ENCODE results near the gene MYH9.

The MYH9 gene

GRCh38 chr22:36249160-36249559 is 138.6 kb downstream of the MYH9 start:
- TF ChIP-seq CTCF (IDR thresholded peaks at IDR 0.05; ENCODE audit: low read depth, low read length) = no peak
- no peak for DNase-seq (ENCODE audit: extremely low read depth, low read depth)

DNA sequence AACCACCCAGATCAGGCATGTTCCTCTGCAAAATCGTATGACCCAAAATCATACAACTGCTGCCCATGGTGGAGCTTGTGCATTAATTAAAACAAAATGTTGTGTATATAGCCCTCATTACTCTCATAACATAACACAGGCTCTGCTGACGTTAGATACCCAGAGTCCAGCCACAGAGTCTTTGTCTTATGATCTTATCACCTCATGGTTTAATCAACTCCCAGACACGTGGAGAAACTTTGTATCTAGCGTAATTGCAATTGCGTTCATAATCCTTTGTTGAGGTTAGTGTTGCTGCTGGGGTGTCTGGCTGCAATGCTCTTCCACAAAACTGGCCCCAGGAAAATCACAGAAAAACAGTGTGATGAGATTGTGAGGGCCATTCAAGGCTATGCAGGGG is 139.8 kb downstream of the MYH9 start:
- no peak for DNase-seq (ENCODE audit: extremely low read depth, low read depth)
- no peak for TF ChIP-seq CTCF (IDR thresholded peaks at IDR 0.05; ENCODE audit: low read depth, low read length)

DNA sequence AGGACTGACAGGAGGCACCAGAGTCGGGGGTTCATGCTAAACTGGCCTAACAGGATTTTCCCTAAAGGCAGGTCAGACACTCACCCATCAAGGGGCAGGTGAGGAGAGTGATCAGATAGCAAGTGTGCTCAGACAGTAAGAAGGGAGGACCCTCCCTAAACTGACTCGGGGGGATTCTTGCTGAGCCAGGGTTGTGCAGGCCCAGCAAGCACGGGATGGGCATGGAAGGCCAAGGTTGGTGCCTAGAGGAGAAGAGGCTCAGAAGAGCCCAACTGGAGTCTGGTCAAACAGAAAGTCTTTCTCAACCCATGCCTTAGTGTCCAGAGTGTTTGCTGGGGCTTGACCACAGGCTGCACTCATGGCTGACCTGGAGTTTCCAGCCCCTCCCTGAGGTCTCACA is 141.0 kb downstream of the MYH9 start:
- no peak for TF ChIP-seq CTCF (IDR thresholded peaks at IDR 0.05; ENCODE audit: low read depth, low read length)
- DNase-seq (ENCODE audit: extremely low read depth, low read depth) = no peak

DNA sequence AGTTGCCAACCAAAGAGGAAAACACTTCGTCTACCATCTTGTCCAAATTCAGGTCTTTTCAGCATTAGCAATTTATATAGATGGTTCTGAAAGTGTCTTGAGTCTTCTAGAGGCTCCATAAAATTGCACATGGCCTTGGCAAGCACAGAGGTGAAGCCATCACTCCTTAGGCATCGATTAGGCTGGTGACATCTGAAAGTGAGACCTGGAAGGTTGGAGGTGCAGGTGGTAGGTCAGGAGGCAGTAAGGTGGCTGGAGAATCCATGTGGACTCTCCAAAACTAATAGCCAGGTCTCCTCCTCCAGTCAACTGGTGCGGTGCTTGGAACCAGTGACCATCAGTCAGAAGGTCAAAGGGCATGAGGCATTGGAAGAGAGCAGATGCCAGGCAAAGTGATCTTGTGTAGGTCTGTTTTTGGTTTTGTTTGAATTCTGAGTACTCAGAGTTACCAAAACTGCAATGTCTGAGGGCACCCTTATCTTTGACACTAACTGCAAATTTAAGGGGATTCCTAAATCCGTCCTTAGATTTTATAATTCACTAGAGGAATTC is 141.9 kb downstream of the MYH9 start:
- no peak for TF ChIP-seq CTCF (IDR thresholded peaks at IDR 0.05; ENCODE audit: low read depth, low read length)
- no peak for DNase-seq (ENCODE audit: extremely low read depth, low read depth)

DNA sequence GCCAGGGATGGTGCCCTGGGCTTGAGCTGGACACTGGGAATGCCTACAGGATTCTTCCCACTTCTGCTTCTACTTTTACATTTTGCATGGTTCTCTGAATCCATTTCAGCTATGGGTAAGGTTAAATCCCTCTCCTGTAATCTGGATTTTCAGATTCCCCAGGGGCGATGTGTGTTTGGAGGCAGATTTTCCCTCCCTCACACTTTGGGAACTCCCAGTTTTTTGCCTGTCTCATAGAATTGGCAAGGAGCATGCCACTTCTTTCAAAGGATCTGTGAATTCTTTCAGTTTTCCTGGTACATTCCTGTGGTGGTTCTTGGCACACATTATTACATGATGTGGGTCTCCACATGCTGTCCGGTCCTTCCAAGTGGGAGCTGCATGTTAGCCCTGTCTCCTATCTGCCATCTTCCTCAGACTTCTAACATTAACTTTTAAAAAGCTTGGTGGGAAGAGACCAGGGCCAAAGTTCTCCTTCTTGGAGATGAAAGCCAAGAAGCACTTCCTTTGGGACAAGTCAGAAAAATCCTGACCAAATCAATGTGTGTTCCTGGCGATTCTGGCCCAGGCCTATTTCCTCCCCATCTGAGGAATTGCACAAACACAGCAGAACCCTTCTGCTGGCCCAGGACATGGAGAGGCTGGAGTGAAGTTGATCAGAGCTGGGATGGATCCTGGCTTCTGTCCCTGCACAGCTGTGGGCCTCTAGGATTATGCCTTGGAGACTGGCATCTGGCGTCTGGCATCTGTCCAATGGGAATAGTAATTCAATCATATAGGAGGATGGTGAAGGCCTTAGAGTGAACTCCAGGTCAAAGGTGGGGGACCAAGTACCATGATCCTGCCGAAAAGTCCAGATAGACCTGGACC is 143.0 kb downstream of the MYH9 start:
- no peak for TF ChIP-seq CTCF (IDR thresholded peaks at IDR 0.05; ENCODE audit: low read depth, low read length)
- no peak for DNase-seq (ENCODE audit: extremely low read depth, low read depth)

- no peak for DNase-seq (ENCODE audit: extremely low read depth, low read depth)
- no peak for TF ChIP-seq CTCF (IDR thresholded peaks at IDR 0.05; ENCODE audit: low read depth, low read length)
Observed at GRCh38 chr22:36243986-36244385, 143.8 kb downstream of the MYH9 start.

GRCh38 chr22:36239401-36240171 is 148.2 kb downstream of the MYH9 start, which contains the start of gene APOL2:
TSS of gene APOL2 (minus strand) at chr22:36239527. CDS start at chr22:36233162, 6,365 bp downstream.
- peak; percentile 80 for DNase-seq (ENCODE audit: extremely low read depth, low read depth)
- TF ChIP-seq CTCF (IDR thresholded peaks at IDR 0.05; ENCODE audit: low read depth, low read length) = peak; percentile 84
